Measurements from ENCODE around the gene PROB1.

DNA sequence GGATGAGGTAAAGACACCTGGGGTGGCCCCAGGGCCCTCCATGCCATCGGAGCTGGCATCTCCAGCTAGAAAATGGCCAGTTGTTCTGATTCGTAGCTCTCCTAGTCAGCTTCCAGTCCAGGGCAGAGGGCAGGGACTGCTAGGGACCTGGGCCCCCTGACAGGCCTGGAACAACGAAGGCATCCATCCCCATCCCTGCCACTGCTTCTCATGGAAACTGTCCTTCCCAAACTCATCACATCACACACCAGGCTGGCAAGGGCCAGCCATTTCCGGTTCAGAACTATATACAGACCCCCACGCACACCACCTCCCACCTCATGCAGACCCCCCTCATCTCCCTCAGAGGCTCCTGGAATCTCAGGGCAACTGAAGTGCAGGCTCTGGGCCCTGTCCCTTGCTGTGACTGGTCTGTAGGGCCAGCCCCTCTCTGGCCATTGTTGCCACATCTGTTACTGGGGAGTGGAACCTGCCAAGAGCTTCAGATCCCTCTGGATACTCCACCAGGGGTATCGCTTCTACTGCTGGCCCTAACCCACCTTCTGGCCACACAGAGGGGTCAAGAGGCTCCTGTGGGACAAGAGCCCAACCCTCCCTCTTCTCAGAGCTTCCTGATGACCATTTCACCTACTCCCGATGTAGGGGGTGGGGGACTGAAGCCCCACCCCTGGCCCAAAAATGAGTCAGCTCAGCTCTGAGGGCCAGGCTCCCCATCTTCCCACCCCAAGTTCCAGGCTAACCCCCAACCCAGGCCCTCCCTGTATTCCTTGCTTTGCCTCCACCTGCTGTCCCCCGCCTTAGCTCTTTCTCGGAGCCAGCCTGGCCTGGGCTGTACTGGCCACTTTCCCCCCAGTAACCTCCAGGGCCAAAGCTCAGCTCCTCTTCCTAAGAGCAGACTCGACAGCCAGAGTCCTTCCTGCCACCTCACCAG is 4.0 kb downstream of the PROB1 start:
- TF ChIP-seq, protein P1, sequence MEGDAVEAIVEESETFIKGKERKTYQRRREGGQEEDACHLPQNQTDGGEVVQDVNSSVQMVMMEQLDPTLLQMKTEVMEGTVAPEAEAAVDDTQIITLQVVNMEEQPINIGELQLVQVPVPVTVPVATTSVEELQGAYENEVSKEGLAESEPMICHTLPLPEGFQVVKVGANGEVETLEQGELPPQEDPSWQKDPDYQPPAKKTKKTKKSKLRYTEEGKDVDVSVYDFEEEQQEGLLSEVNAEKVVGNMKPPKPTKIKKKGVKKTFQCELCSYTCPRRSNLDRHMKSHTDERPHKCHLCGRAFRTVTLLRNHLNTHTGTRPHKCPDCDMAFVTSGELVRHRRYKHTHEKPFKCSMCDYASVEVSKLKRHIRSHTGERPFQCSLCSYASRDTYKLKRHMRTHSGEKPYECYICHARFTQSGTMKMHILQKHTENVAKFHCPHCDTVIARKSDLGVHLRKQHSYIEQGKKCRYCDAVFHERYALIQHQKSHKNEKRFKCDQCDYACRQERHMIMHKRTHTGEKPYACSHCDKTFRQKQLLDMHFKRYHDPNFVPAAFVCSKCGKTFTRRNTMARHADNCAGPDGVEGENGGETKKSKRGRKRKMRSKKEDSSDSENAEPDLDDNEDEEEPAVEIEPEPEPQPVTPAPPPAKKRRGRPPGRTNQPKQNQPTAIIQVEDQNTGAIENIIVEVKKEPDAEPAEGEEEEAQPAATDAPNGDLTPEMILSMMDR (IDR thresholded peaks at IDR 0.05; ENCODE audit: poor library complexity, severe bottlenecking), result no peak
- no peak for TF ChIP-seq SMC3 (conservative IDR thresholded peaks at IDR 0.05; ENCODE audit: poor library complexity)
- no peak for TF ChIP-seq POLR2AphosphoS5 (IDR thresholded peaks at IDR 0.05)
